GM12865 (cell line): Measurements from ENCODE around the gene PPP2R5B.

Experiments used
- DNase-seq: peaks from one replicate; pipeline ENCODE4 v3.0.0; 2010; ENCODE audit warnings: low read depth
- H3K4me3 ChIP-seq: 2 replicates; pipeline ENCODE4 v1.5.1; 2011; ENCODE audit warnings: mild to moderate bottlenecking, low read depth, low read length, control low read depth
- CTCF ChIP-seq: IDR thresholded peaks from 2 replicates; pipeline ENCODE4 v1.5.1; 2011; ENCODE audit warnings: low read length, control low read depth, low read depth, inconsistent platforms; ENCODE audit not compliant: insufficient read depth; ENCODE audit errors: missing control alignments

PPP2R5B gene

GRCh38 chr11:64914123-64914522 is 10.4 kb upstream of the PPP2R5B start:
- no peak overlapping the region for H3K4me3 ChIP-seq
- DNase-seq: no peak
- TF ChIP-seq CTCF: no peak

GRCh38 chr11:64915376-64915887 is 9.1 kb upstream of the PPP2R5B start:
- no peak for TF ChIP-seq CTCF
- DNase-seq: no peak
- H3K4me3 ChIP-seq: peak overlapping the region; percentile 64

GRCh38 chr11:64916040-64916774 is 8.3 kb upstream of the PPP2R5B start:
- no peak for TF ChIP-seq CTCF
- DNase-seq: peak; percentile 73
- H3K4me3 ChIP-seq: peak overlapping the region; percentile 64

- no peak for TF ChIP-seq CTCF
- H3K4me3 ChIP-seq: peak within 1 kb of the TSS; percentile 64
- peak; percentile 99 for DNase-seq
Measured at GRCh38 chr11:64916775-64917662, 7.5 kb upstream of the PPP2R5B start, which contains the start of gene ATG2A. Gene ATG2A (minus strand): TSS chr11:64917209. CDS start chr11:64917135, 74 bp downstream.

GRCh38 chr11:64917663-64917995 is 6.9 kb upstream of the PPP2R5B start:
- no peak for TF ChIP-seq CTCF
- DNase-seq: no peak
- H3K4me3 ChIP-seq: peak overlapping the region; percentile 59

GRCh38 chr11:64918017-64918416 is 6.5 kb upstream of the PPP2R5B start:
- TF ChIP-seq CTCF: peak; percentile 17
- H3K4me3 ChIP-seq: peak overlapping the region; percentile 59
- peak; percentile 46 for DNase-seq
